DOHH2 (cell line): ENCODE results near the gene WNT7A.

ENCODE experiments used
- H3F3A ChIP-seq: fragments of 200-600 bp; sonication (generic), shearing (Covaris generic); 2 replicates; pipeline ENCODE4 v1.6.0; 2016; ENCODE audit warnings: antibody characterized with exemption, mild to moderate bottlenecking; ENCODE audit not compliant: control insufficient read depth, insufficient read depth
- H3K27ac ChIP-seq: fragments of 200-600 bp; sonication (generic); 2 replicates; pipeline ENCODE4 v1.5.1; 2014; ENCODE audit warnings: low read depth, mild to moderate bottlenecking, low read length, moderate library complexity
- H3K27me3 ChIP-seq: fragments of 200-600 bp; sonication (generic); 2 replicates; pipeline ENCODE4 v1.6.1; 2014; ENCODE audit warnings: mild to moderate bottlenecking, low read length, mixed read lengths; ENCODE audit not compliant: control insufficient read depth
- H3K36me3 ChIP-seq: fragments of 200-600 bp; sonication (generic); 2 replicates; pipeline ENCODE4 v1.6.1; 2014; ENCODE audit warnings: mild to moderate bottlenecking, low read length, moderate library complexity, mixed read lengths; ENCODE audit not compliant: control insufficient read depth
- H3K4me1 ChIP-seq: fragments of 200-600 bp; sonication (generic); 2 replicates; pipeline ENCODE4 v1.6.1; 2014; ENCODE audit warnings: mild to moderate bottlenecking, low read length, mixed read lengths; ENCODE audit not compliant: control insufficient read depth
- H3K4me2 ChIP-seq: fragments of 200-600 bp; sonication (generic); 2 replicates; pipeline ENCODE4 v1.6.0; 2014; ENCODE audit warnings: mild to moderate bottlenecking, low read length, moderate library complexity
- H3K4me3 ChIP-seq: fragments of 200-600 bp; sonication (generic); 2 replicates; pipeline ENCODE4 v1.5.1; 2014; ENCODE audit warnings: mild to moderate bottlenecking, low read length, mixed read lengths
- H3K79me2 ChIP-seq: fragments of 200-600 bp; sonication (generic); 2 replicates; pipeline ENCODE4 v1.6.1; 2014; ENCODE audit warnings: mild to moderate bottlenecking, low read length, mixed read lengths; ENCODE audit not compliant: control insufficient read depth
- H3K9me2 ChIP-seq: fragments of 200-600 bp; sonication (generic); replicated peaks from 2 replicates; pipeline ENCODE4 v1.6.1; 2014; ENCODE audit warnings: mild to moderate bottlenecking, low read length, mixed read lengths; ENCODE audit not compliant: control insufficient read depth
- H3K9me3 ChIP-seq: fragments of 200-600 bp; sonication (generic); 2 replicates; pipeline ENCODE4 v1.6.1; 2014; ENCODE audit warnings: antibody characterized with exemption, low read length, mixed read lengths; ENCODE audit not compliant: control insufficient read depth, insufficient read depth
- H4K20me1 ChIP-seq: fragments of 200-600 bp; sonication (generic); 2 replicates; pipeline ENCODE4 v1.6.0; 2014; ENCODE audit warnings: low read depth, mild to moderate bottlenecking, antibody characterized with exemption, low read length, moderate library complexity; ENCODE audit not compliant: control insufficient read depth, insufficient read depth
- CTCF ChIP-seq: fragments of 200-600 bp; sonication (generic); IDR thresholded peaks from one replicate; pipeline ENCODE4 v1.5.1; 2014; ENCODE audit warnings: antibody characterized with exemption, mild to moderate bottlenecking, low read depth, low read length; ENCODE audit not compliant: poor library complexity, severe bottlenecking
- EZH2phosphoT487 ChIP-seq: fragments of 200-600 bp; sonication (generic); IDR thresholded peaks from 2 replicates; pipeline ENCODE4 v1.6.1; 2017; ENCODE audit warnings: borderline replicate concordance, mild to moderate bottlenecking, antibody characterized with exemption, low read length, moderate library complexity, mixed read lengths

The WNT7A gene

GRCh38 chr3:13842226-13842625, 37.6 kb downstream of the WNT7A start:
- Histone ChIP-seq H3K9me3 (no peaks in the 10 kb centered on the region), H3K27ac (no peak overlapping the region), H3K27me3 (no peaks in the 10 kb centered on the region), H4K20me1 (no peaks in the 10 kb centered on the region; the same call in 1 of the 2 replicates), H3K4me3 (no peak overlapping the region), H3K4me2 (no peak overlapping the region), H3K9me2 (no peaks in the 10 kb centered on the region), H3K79me2 (no peaks in the 10 kb centered on the region), H3K4me1 (no peaks in the 10 kb centered on the region), H3K36me3 (no peaks in the 10 kb centered on the region), H3F3A (no peaks in the 10 kb centered on the region)
- TF ChIP-seq EZH2phosphoT487 = no peak
- no peak for TF ChIP-seq CTCF

DNA sequence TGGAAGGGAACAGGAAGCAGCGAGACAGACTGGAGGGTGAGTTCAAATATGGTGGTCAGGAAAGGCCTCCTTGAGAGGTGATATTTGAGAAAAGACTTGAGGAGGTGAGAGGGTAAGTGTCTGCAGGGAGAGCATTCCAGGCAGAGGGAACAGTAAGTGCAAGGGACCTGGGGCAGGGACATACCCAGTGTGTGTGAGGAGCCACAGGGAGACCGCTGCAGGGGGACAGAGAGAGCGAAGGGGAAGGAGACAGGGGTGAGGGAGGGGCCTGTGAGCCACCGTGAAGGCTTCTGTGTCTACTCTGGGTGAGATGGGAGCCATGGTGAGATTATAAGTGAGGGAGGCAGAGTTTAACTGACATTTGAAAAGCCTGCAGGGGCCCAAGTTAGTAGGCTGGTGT, 38.0 kb downstream of the WNT7A start:
- no peaks in the 10 kb centered on the region for H3K36me3 ChIP-seq
- H3K27me3 ChIP-seq = no peaks in the 10 kb centered on the region
- H3K4me2 ChIP-seq = no peak overlapping the region
- H3K79me2 ChIP-seq = no peaks in the 10 kb centered on the region
- no peaks in the 10 kb centered on the region for H3K9me2 ChIP-seq
- H4K20me1 ChIP-seq = no peaks in the 10 kb centered on the region; the same call in 1 of the 2 replicates
- TF ChIP-seq CTCF (no peak), EZH2phosphoT487 (no peak)
- H3K27ac ChIP-seq = no peak overlapping the region
- no peaks in the 10 kb centered on the region for H3F3A ChIP-seq
- H3K4me3 ChIP-seq = no peak overlapping the region
- no peaks in the 10 kb centered on the region for H3K9me3 ChIP-seq
- no peaks in the 10 kb centered on the region for H3K4me1 ChIP-seq

DNA sequence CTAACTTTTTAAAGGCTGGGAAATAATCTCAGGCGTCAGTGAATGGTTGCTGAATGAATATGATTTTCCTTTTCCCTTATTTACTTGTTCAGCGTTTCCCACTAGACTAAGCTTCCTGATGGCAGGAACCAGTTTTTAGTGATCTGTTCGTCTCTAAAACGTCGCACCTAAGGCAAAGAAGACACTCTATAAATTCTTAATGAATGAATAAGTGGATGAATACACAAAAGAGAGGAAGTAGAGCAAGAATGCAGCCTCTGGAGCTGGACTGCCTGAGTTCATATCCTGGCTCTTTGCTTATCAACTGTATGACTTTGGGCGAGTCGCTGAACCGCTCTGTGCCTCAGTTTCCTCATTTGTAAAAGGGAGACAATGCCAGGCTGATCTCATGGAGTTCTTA, 38.7 kb downstream of the WNT7A start:
- Histone ChIP-seq H4K20me1 (no peaks in the 10 kb centered on the region; the same call in 1 of the 2 replicates), H3K9me2 (no peaks in the 10 kb centered on the region), H3K4me3 (no peak overlapping the region), H3K27ac (no peak overlapping the region), H3K9me3 (no peaks in the 10 kb centered on the region), H3K4me1 (no peaks in the 10 kb centered on the region), H3F3A (no peaks in the 10 kb centered on the region), H3K27me3 (no peaks in the 10 kb centered on the region), H3K4me2 (no peak overlapping the region), H3K79me2 (no peaks in the 10 kb centered on the region), H3K36me3 (no peaks in the 10 kb centered on the region)
- TF ChIP-seq CTCF (no peak), EZH2phosphoT487 (no peak)

- H4K20me1 ChIP-seq = no peaks in the 10 kb centered on the region; the same call in 1 of the 2 replicates
Measured at GRCh38 chr3:13840456-13840855, 39.4 kb downstream of the WNT7A start.

More at GRCh38 chr3:13840456-13840855, 39.4 kb downstream of the WNT7A start:
- Histone ChIP-seq H3K4me3 (no peak overlapping the region), H3K27me3 (no peaks in the 10 kb centered on the region), H3K4me1 (no peaks in the 10 kb centered on the region), H3F3A (no peaks in the 10 kb centered on the region), H3K9me2 (no peaks in the 10 kb centered on the region), H3K36me3 (no peaks in the 10 kb centered on the region), H3K9me3 (no peaks in the 10 kb centered on the region), H3K79me2 (no peaks in the 10 kb centered on the region), H3K27ac (no peak overlapping the region), H3K4me2 (no peak overlapping the region)
- TF ChIP-seq EZH2phosphoT487 (no peak), CTCF (no peak)
